Activated CD8-positive, alpha-beta memory T cell treated with anti-CD3 and anti-CD28 coated beads, Interleukin-2, amount 50 U/mL, for 4 hours (primary cell): ENCODE results near the gene QRSL1.
"Not testable (repeated sequence)": the region's sequence is repeated elsewhere in the genome, so short reads cannot be mapped to it uniquely, and the experiment has no call there.

Experiments used
- DNase-seq: peaks from one replicate; pipeline ENCODE4 v3.0.0-alpha.2; 2020

QRSL1 gene

GRCh38 chr6:106629103-106629858 is at the start of gene QRSL1, which contains the start of gene RTN4IP1:
QRSL1 (plus strand) TSS chr6:106629578; CDS start chr6:106629682, 104 bp downstream.
RTN4IP1 (minus strand) TSS chr6:106629498; CDS start chr6:106629021, 477 bp downstream.
- DNase-seq: peak; percentile 77

- no peak for DNase-seq
These were observed 47.9 kb upstream of the QRSL1 start for GRCh38 chr6:106581468-106581867.

GRCh38 chr6:106586815-106587415 is 42.5 kb upstream of the QRSL1 start:
- DNase-seq: no peak

GRCh38 chr6:106588937-106589336 is 40.4 kb upstream of the QRSL1 start:
- DNase-seq: not testable (repeated sequence)

- no peak for DNase-seq
These were observed 38.1 kb upstream of the QRSL1 start for GRCh38 chr6:106591111-106591825.

GRCh38 chr6:106599440-106599839 is 29.9 kb upstream of the QRSL1 start:
- no peak for DNase-seq

- no peak for DNase-seq
These were observed 29.0 kb upstream of the QRSL1 start for GRCh38 chr6:106600329-106600728.

- no peak for DNase-seq
These were observed 21.2 kb upstream of the QRSL1 start for GRCh38 chr6:106608080-106608668.

- no peak for DNase-seq
These were observed 19.7 kb upstream of the QRSL1 start for GRCh38 chr6:106609699-106610098.

- DNase-seq: no peak
These were observed 18.3 kb upstream of the QRSL1 start for GRCh38 chr6:106611030-106611429.

GRCh38 chr6:106612671-106613416 is 16.5 kb upstream of the QRSL1 start:
- DNase-seq: no peak

GRCh38 chr6:106613590-106613989 is 15.8 kb upstream of the QRSL1 start:
- no peak for DNase-seq

GRCh38 chr6:106614166-106614565 is 15.2 kb upstream of the QRSL1 start:
- DNase-seq: no peak

GRCh38 chr6:106614592-106615257 is 14.7 kb upstream of the QRSL1 start:
- DNase-seq: no peak

- DNase-seq: no peak
These were observed 12.1 kb upstream of the QRSL1 start for GRCh38 chr6:106617302-106617701.

- no peak for DNase-seq
These were observed 11.5 kb upstream of the QRSL1 start for GRCh38 chr6:106617857-106618256.

GRCh38 chr6:106618324-106618723 is 11.1 kb upstream of the QRSL1 start:
- no peak for DNase-seq

- no peak for DNase-seq
These were observed 10.2 kb upstream of the QRSL1 start for GRCh38 chr6:106619223-106619622.

GRCh38 chr6:106620931-106621672 is 8.3 kb upstream of the QRSL1 start:
- no peak for DNase-seq

- no peak for DNase-seq
These were observed 7.0 kb upstream of the QRSL1 start for GRCh38 chr6:106622412-106622811.

- no peak for DNase-seq
These were observed 6.3 kb upstream of the QRSL1 start for GRCh38 chr6:106623039-106623438.
